ENCODE data around the gene C19orf44. TPM values are rescaled to one million over a fixed set of nuclear protein-coding genes. Genes with fewer than 3 reads are reported as not detected.
A peak's percentile ranks its signal among the peaks of the same experiment; 100 is the strongest.

Gene C19orf44
- total RNA-seq, 4 donors from 2014 or later = 8.6 to 12.0 (median 10.6) TPM

- Histone ChIP-seq H3K4me1 (peaks cover 11 to 20% of the 10 kb centered on the region in 2 donors), H3K27ac (no peak overlapping the region), H3K36me3 (peaks cover 33 to 35% of the 10 kb centered on the region in 2 donors), H3K4me3 (replicated peaks in 1 of 3) (no peak overlapping the region), H3K9me3 (no peaks in the 10 kb centered on the region), H3K27me3 (no peaks in the 10 kb centered on the region)
- intact Hi-C loops (cut with DNase I) = no loop called here
- DNase-seq = no peak
- TF ChIP-seq, protein P1, sequence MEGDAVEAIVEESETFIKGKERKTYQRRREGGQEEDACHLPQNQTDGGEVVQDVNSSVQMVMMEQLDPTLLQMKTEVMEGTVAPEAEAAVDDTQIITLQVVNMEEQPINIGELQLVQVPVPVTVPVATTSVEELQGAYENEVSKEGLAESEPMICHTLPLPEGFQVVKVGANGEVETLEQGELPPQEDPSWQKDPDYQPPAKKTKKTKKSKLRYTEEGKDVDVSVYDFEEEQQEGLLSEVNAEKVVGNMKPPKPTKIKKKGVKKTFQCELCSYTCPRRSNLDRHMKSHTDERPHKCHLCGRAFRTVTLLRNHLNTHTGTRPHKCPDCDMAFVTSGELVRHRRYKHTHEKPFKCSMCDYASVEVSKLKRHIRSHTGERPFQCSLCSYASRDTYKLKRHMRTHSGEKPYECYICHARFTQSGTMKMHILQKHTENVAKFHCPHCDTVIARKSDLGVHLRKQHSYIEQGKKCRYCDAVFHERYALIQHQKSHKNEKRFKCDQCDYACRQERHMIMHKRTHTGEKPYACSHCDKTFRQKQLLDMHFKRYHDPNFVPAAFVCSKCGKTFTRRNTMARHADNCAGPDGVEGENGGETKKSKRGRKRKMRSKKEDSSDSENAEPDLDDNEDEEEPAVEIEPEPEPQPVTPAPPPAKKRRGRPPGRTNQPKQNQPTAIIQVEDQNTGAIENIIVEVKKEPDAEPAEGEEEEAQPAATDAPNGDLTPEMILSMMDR (IDR thresholded peaks at IDR 0.05) = no peak
- no peak for TF ChIP-seq POLR2A (IDR thresholded peaks at IDR 0.05)
- 91 to 96% methylated on average over 13 of the region's 13 CpGs for WGBS, 2 donors
Measured at GRCh38 chr19:16537111-16537510, 40.9 kb downstream of the C19orf44 start.

- no peak overlapping the region for H3K27ac ChIP-seq
- peak overlapping the region in 2 of 3 donors; percentile 93 to 98 for H3K4me3 ChIP-seq (replicated peaks in 1 of 3)
- H3K27me3 ChIP-seq = no peaks in the 10 kb centered on the region
- TF ChIP-seq, protein P1 (IDR thresholded peaks at IDR 0.05) = no peak
- no peak for TF ChIP-seq POLR2A (IDR thresholded peaks at IDR 0.05)
- intact Hi-C loops (cut with DNase I) = no loop called here
- H3K36me3 ChIP-seq = no peaks in the 10 kb centered on the region
- peaks cover 11 to 30% of the 10 kb centered on the region in 2 donors for H3K4me1 ChIP-seq
- H3K9me3 ChIP-seq = no peaks in the 10 kb centered on the region
- DNase-seq = no peak
- WGBS, 2 donors = 82 to 85% methylated on average over 12 of the region's 12 CpGs
Measured at GRCh38 chr19:16540948-16541347, 44.8 kb downstream of the C19orf44 start.

- H3K4me3 ChIP-seq (replicated peaks in 1 of 3) = peak overlapping the region; percentile 93 to 100 (median 98)
- no peaks in the 10 kb centered on the region for H3K36me3 ChIP-seq
- no peak for DNase-seq
- 2 to 3% methylated on average over 24 to 29 of the region's 29 CpGs for WGBS, 2 donors
- peaks cover 11 to 30% of the 10 kb centered on the region in 2 donors for H3K4me1 ChIP-seq
- H3K27ac ChIP-seq = peak overlapping the region in 1 of 3 donors; percentile 60
- no peaks in the 10 kb centered on the region for H3K9me3 ChIP-seq
- intact Hi-C loops (cut with DNase I) = no loop called here
- TF ChIP-seq, protein P1 (IDR thresholded peaks at IDR 0.05) = no peak
- no peak for TF ChIP-seq POLR2A (IDR thresholded peaks at IDR 0.05)
- no peaks in the 10 kb centered on the region for H3K27me3 ChIP-seq
Measured at GRCh38 chr19:16541526-16542044, 45.4 kb downstream of the C19orf44 start.

DNA sequence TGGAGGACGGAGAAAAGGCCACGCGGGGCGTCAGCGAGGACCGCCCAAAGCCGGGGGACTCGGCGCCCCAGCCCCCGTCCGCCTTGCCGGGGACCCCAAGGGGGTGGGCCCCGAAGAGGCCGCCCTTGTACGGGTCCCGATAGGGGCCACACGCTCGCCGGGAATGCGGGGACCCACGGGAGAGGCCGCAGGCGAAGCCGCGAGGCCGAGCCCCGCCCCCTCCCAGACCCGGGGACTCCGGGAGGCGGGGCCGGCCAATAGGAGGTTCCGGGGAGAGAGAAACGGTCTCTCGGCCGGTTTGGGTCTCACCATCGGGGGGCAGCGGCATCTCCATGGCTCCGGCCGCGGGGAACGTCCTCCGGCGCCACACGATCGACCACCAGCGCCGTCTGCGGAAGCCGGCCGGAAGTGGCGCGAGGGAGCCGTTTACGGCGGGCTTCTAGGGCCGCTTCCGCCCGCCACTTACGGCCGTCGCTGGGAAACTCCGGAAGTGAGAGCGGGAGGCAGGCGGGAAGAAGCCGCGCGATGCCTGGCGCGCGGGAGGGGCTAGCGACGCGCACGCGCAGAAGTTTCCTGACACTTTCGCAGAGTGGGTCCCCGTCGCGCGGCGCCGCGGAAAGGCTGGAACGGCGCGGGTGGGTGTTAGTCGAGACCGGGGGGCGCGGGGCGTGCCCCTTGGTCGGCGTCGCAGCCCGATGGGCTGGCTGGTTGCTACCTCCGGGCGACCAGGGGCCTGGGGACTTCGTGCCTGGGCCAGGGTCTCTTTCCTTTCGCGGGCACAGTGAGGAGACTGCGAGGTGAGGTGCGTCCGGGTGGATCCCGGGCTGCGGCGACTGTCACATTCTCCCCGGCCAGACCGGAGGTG is 46.1 kb downstream of the C19orf44 start, which contains the start of gene CHERP:
CHERP (minus strand) TSS at position 393 of the 865 bp plus-strand sequence; CDS start at position 334, 59 bp downstream.
- intact Hi-C loops (cut with DNase I) = no loop called here
- DNase-seq = peak; percentile 93 to 95
- 1 to 4% methylated on average over 8 to 30 of the region's 108 CpGs for WGBS, 2 donors
- H3K36me3 ChIP-seq = no peaks in the 10 kb centered on the region
- TF ChIP-seq, protein P1 (IDR thresholded peaks at IDR 0.05) = no peak
- peak in 1 of 2 donors; percentile 88 for TF ChIP-seq POLR2A (IDR thresholded peaks at IDR 0.05)
- peaks cover 11 to 30% of the 10 kb centered on the region in 2 donors for H3K4me1 ChIP-seq
- H3K27me3 ChIP-seq = no peaks in the 10 kb centered on the region
- H3K9me3 ChIP-seq = no peaks in the 10 kb centered on the region
- peak within 1 kb of the TSS; percentile 93 to 100 (median 98) for H3K4me3 ChIP-seq (replicated peaks in 1 of 3)
- H3K27ac ChIP-seq = peak within 1 kb of the TSS; percentile 63 to 76 (median 65)

Measured in thyroid gland (tissue), 4 donors.